ENCODE results near the gene HLA-C. TPM values are rescaled to one million over a fixed set of nuclear protein-coding genes. Genes with fewer than 3 reads are reported as not detected.

Gene HLA-C
- total RNA-seq, 2 experiments from 2014 or later = 833 to 860 TPM

GRCh38 chr6:31252625-31253024 is 19.3 kb downstream of the HLA-C start:
- Mint-ChIP-seq H3K36me3 (ENCODE audit: low read depth) (no peaks in the 10 kb centered on the region), H3K27me3 (no peaks in the 10 kb centered on the region), H3K4me3 (no peak overlapping the region), H3K9me3 (peaks cover 8% of the 10 kb centered on the region), H3K4me1 (ENCODE audit: low read depth) (no peaks in the 10 kb centered on the region), H3K27ac (no peak overlapping the region)
- ATAC-seq = no peak
- ChIA-PET CTCF (interaction anchor here (1.4 to 1.5 kb wide), 2 partner anchors 16 to 114 kb away, joined by 3 to 5 read pairs; no protein-coding TSS in a partner anchor), POLR2A (no interaction called here)
- intact Hi-C loops (cut with micrococcal nuclease) = no loop called here
- no peak for TF ChIP-seq CTCF (IDR thresholded peaks at IDR 0.05)
- no peak for DNase-seq

- ATAC-seq (no peak), DNase-seq (no peak)
- POLR2A ChIA-PET = no interaction called here
- Mint-ChIP-seq H3K36me3 (ENCODE audit: low read depth) (no peaks in the 10 kb centered on the region), H3K9me3 (peaks cover 18% of the 10 kb centered on the region), H3K27me3 (no peaks in the 10 kb centered on the region), H3K4me1 (ENCODE audit: low read depth) (no peaks in the 10 kb centered on the region), H3K4me3 (no peak overlapping the region), H3K27ac (no peak overlapping the region)
- TF ChIP-seq CTCF (IDR thresholded peaks at IDR 0.05) = no peak
- intact Hi-C loops (cut with micrococcal nuclease) = no loop called here
- CTCF ChIA-PET = no interaction called here
These were observed 20.6 kb downstream of the HLA-C start for GRCh38 chr6:31251261-31251660.

GRCh38 chr6:31249184-31249583 is 22.7 kb downstream of the HLA-C start:
- TF ChIP-seq CTCF (IDR thresholded peaks at IDR 0.05) = no peak
- Mint-ChIP-seq H3K27me3 (no peaks in the 10 kb centered on the region), H3K27ac (no peak overlapping the region), H3K9me3 (peaks cover 18% of the 10 kb centered on the region), H3K4me1 (ENCODE audit: low read depth) (peaks cover 5% of the 10 kb centered on the region), H3K36me3 (ENCODE audit: low read depth) (no peaks in the 10 kb centered on the region), H3K4me3 (no peak overlapping the region)
- POLR2A ChIA-PET = interaction anchor here (0.5 kb wide), 1 partner anchor 91 kb away, joined by 3 read pairs; the partner anchor contains the start of gene TCF19
- DNase-seq = no peak
- CTCF ChIA-PET = interaction anchor here (0.8 kb wide), 1 partner anchor 117 kb away, joined by 4 read pairs; no protein-coding TSS in a partner anchor
- ATAC-seq = no peak
- intact Hi-C loops (cut with micrococcal nuclease) = no loop called here

DNA sequence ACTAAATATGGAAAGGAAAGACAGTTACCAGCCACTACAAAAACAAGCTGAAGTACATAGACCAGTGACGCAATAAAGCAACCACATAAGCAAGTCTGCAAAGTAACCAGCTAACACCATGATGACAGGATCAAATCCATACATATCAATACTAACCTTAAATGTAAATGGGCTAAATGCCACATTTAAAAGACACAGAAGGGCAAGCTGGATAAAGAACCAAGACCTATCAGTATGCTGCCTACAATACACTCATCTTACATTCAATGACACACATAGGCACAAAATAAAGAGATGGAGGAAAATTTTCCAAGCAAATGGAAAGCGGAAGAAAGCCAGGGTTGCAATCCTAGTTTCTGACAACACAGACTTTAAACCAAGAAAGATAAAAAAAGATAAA is 24.1 kb downstream of the HLA-C start:
- Mint-ChIP-seq H3K36me3 (ENCODE audit: low read depth) (no peaks in the 10 kb centered on the region), H3K27me3 (no peaks in the 10 kb centered on the region), H3K27ac (no peak overlapping the region), H3K9me3 (peaks cover 18% of the 10 kb centered on the region), H3K4me1 (ENCODE audit: low read depth) (peaks cover 12% of the 10 kb centered on the region), H3K4me3 (no peak overlapping the region)
- intact Hi-C loops (cut with micrococcal nuclease) = no loop called here
- no peak for DNase-seq
- POLR2A ChIA-PET = interaction anchor here (0.6 kb wide), 1 partner anchor 108 kb away, joined by 4 read pairs; no protein-coding TSS in a partner anchor
- CTCF ChIA-PET = interaction anchor here (1.5 to 2.8 kb wide), 2 partner anchors 11 to 119 kb away, joined by 3 to 11 read pairs; no protein-coding TSS in a partner anchor
- no peak for ATAC-seq
- no peak for TF ChIP-seq CTCF (IDR thresholded peaks at IDR 0.05)

GRCh38 chr6:31246051-31246521 is 25.8 kb downstream of the HLA-C start:
- peaks cover 14% of the 10 kb centered on the region for H3K4me1 Mint-ChIP-seq (ENCODE audit: low read depth)
- H3K36me3 Mint-ChIP-seq (ENCODE audit: low read depth) = no peaks in the 10 kb centered on the region
- CTCF ChIA-PET = interaction anchor here (1.0 to 2.8 kb wide), 2 partner anchors 18 to 120 kb away, joined by 4 to 11 read pairs; no protein-coding TSS in a partner anchor
- peaks cover 18% of the 10 kb centered on the region for H3K9me3 Mint-ChIP-seq
- ATAC-seq (no peak), DNase-seq (no peak)
- no peak for TF ChIP-seq CTCF (IDR thresholded peaks at IDR 0.05)
- POLR2A ChIA-PET = interaction anchor here (0.8 to 1.1 kb wide), 2 partner anchors 15 to 50 kb away, joined by 3 read pairs; no protein-coding TSS in a partner anchor
- intact Hi-C loops (cut with micrococcal nuclease) = no loop called here
- no peak overlapping the region for H3K27ac Mint-ChIP-seq
- no peak overlapping the region for H3K4me3 Mint-ChIP-seq
- H3K27me3 Mint-ChIP-seq = no peaks in the 10 kb centered on the region
